HCT116 (cell line): Measurements from ENCODE around the gene CBX4.

Source experiments
- CTCF ChIP-seq, 3 experiments: fragments of 200-600 bp in 1 of 3; sonication (generic) in 1 of 3; IDR thresholded peaks in 2 of 3; conservative IDR thresholded peaks in 1 of 3; 2 replicates each; pipeline ENCODE4 v1.5.1; 2012 to 2017; ENCODE audit warnings: low read depth in 2 of 3, low read length in 2 of 3, antibody characterized with exemption in 1 of 3, borderline replicate concordance in 1 of 3, control low read depth in 1 of 3, mild to moderate bottlenecking in 1 of 3, mixed read lengths in 1 of 3, mixed run types in 1 of 3, moderate library complexity in 1 of 3; ENCODE audit not compliant: insufficient read depth in 1 of 3
- EZH2 ChIP-seq: fragments of 200-600 bp; sonication (generic); IDR thresholded peaks from 2 replicates; pipeline ENCODE4 v1.6.1; 2017; ENCODE audit warnings: antibody characterized with exemption, mixed run types
- EZH2phosphoT487 ChIP-seq: fragments of 200-600 bp; IDR thresholded peaks from 2 replicates; pipeline ENCODE4 v1.6.1; 2018; ENCODE audit warnings: antibody characterized with exemption, borderline replicate concordance
- POLR2A ChIP-seq: IDR thresholded peaks from 2 replicates; pipeline ENCODE4 v1.7.0; 2011; ENCODE audit warnings: borderline replicate concordance; ENCODE audit not compliant: insufficient read depth, insufficient read length; ENCODE audit errors: extremely low read depth
- POLR2AphosphoS5 ChIP-seq: IDR thresholded peaks from 2 replicates; pipeline ENCODE4 v1.6.1; 2011; ENCODE audit warnings: mild to moderate bottlenecking, low read depth, low read length, moderate library complexity
- RAD21 ChIP-seq: IDR thresholded peaks from 2 replicates; pipeline ENCODE4 v1.6.1; 2012; ENCODE audit warnings: low read depth, mild to moderate bottlenecking
- SIN3A ChIP-seq: IDR thresholded peaks from 2 replicates; pipeline ENCODE4 v1.6.1; 2012; ENCODE audit warnings: low read depth
- SP1 ChIP-seq: IDR thresholded peaks from 2 replicates; pipeline ENCODE4 v1.6.1; 2012; ENCODE audit warnings: low read depth
- TCF7L2 ChIP-seq: IDR thresholded peaks from 2 replicates; pipeline ENCODE4 v1.7.0; 2011; ENCODE audit warnings: borderline replicate concordance, inconsistent platforms; ENCODE audit not compliant: insufficient read depth, insufficient read length; ENCODE audit errors: extremely low read depth
- TF ChIP-seq, protein P1 (sequence below): IDR thresholded peaks from 2 replicates; pipeline ENCODE4 v1.6.1; 2012

DNA sequence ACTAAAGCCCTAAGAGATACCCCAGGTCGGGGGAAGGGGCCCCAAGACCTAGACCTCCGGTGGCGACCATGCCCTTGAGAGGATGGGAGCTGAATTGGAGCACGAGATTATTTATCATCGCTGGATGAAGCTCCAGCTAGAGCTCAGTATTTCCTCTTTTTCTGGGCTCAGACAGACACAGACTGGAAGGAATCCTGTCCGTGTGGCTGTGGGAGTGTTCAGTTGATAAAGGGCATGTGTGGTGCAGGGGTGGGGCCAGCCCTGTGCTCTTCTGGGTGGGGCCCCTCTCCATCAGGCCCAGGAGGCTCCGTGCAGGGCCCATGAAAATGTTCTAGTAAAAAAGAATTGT, 6.3 kb upstream of the CBX4 start:
- no peak for TF ChIP-seq EZH2phosphoT487
- no peak for TF ChIP-seq POLR2A
- no peak for TF ChIP-seq CTCF (IDR thresholded peaks at IDR 0.05 in 2 of 3, conservative IDR thresholded peaks at IDR 0.05 in 1 of 3; ENCODE audit: borderline replicate concordance in 1 of 3, insufficient read depth in 1 of 3, low read depth in 2 of 3, low read length in 2 of 3)
- TF ChIP-seq TCF7L2, result no peak
- TF ChIP-seq POLR2AphosphoS5, result no peak
- TF ChIP-seq RAD21, result no peak
- no peak for TF ChIP-seq SP1
- TF ChIP-seq SIN3A, result no peak
- TF ChIP-seq EZH2, result no peak
- TF ChIP-seq, protein P1, sequence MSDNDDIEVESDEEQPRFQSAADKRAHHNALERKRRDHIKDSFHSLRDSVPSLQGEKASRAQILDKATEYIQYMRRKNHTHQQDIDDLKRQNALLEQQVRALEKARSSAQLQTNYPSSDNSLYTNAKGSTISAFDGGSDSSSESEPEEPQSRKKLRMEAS, result no peak
